ENCODE measurements around the gene ANKRD44.

The ANKRD44 gene

GRCh38 chr2:197219636-197220035 lies 90.9 kb downstream of the ANKRD44 start:
- Histone ChIP-seq H3K36me3 (replicated peaks) (no peaks in the 10 kb centered on the region), H3K27me3 (replicated peaks) (no peaks in the 10 kb centered on the region), H3K4me3 (ENCODE audit: low read depth, low read length) (no peak overlapping the region), H3K27ac (no peak overlapping the region)
- no peak for DNase-seq
- in situ Hi-C loops (cut with HindIII; ENCODE audit: low pct_ligation_motif_present, low sequenced_read_pairs), result no loop called here
- no peak for TF ChIP-seq CTCF (IDR thresholded peaks at IDR 0.05; ENCODE audit: low read depth, low read length, missing control alignments)

GRCh38 chr2:197217541-197217940 lies 93.0 kb downstream of the ANKRD44 start:
- Histone ChIP-seq H3K4me3 (ENCODE audit: low read depth, low read length) (no peak overlapping the region), H3K27ac (no peak overlapping the region), H3K27me3 (replicated peaks) (no peaks in the 10 kb centered on the region), H3K36me3 (replicated peaks) (no peaks in the 10 kb centered on the region)
- DNase-seq, result no peak
- in situ Hi-C loops (cut with HindIII; ENCODE audit: low pct_ligation_motif_present, low sequenced_read_pairs), result no loop called here
- TF ChIP-seq CTCF (IDR thresholded peaks at IDR 0.05; ENCODE audit: low read depth, low read length, missing control alignments), result no peak

GRCh38 chr2:197216361-197216979 lies 94.1 kb downstream of the ANKRD44 start:
- Histone ChIP-seq H3K27me3 (replicated peaks) (no peaks in the 10 kb centered on the region), H3K4me3 (ENCODE audit: low read depth, low read length) (no peak overlapping the region), H3K36me3 (replicated peaks) (no peaks in the 10 kb centered on the region), H3K27ac (no peak overlapping the region)
- no peak for TF ChIP-seq CTCF (IDR thresholded peaks at IDR 0.05; ENCODE audit: low read depth, low read length, missing control alignments)
- DNase-seq, result no peak
- in situ Hi-C loops (cut with HindIII; ENCODE audit: low pct_ligation_motif_present, low sequenced_read_pairs), result no loop called here

- H3K4me3 ChIP-seq (ENCODE audit: low read depth, low read length), result no peak overlapping the region
- in situ Hi-C loops (cut with HindIII; ENCODE audit: low pct_ligation_motif_present, low sequenced_read_pairs), result no loop called here
- no peaks in the 10 kb centered on the region for H3K27me3 ChIP-seq (replicated peaks)
- no peak for DNase-seq
- no peak overlapping the region for H3K27ac ChIP-seq
- H3K36me3 ChIP-seq (replicated peaks), result no peaks in the 10 kb centered on the region
- TF ChIP-seq CTCF (IDR thresholded peaks at IDR 0.05; ENCODE audit: low read depth, low read length, missing control alignments), result no peak
These were observed 94.7 kb downstream of the ANKRD44 start for GRCh38 chr2:197215748-197216360.

GRCh38 chr2:197212344-197213262 lies 98.0 kb downstream of the ANKRD44 start:
- Histone ChIP-seq H3K4me3 (ENCODE audit: low read depth, low read length) (no peak overlapping the region), H3K36me3 (replicated peaks) (no peaks in the 10 kb centered on the region), H3K27ac (no peak overlapping the region), H3K27me3 (replicated peaks) (no peaks in the 10 kb centered on the region)
- no peak for DNase-seq
- in situ Hi-C loops (cut with HindIII; ENCODE audit: low pct_ligation_motif_present, low sequenced_read_pairs), result no loop called here
- no peak for TF ChIP-seq CTCF (IDR thresholded peaks at IDR 0.05; ENCODE audit: low read depth, low read length, missing control alignments)

Data from brain microvascular endothelial cell (primary cell).